ENCODE results near the gene GPR62. TPM values are rescaled to one million over a fixed set of nuclear protein-coding genes. Genes with fewer than 3 reads are reported as not detected.

The GPR62 gene
- total RNA-seq, 1 experiment from 2014 or later: not detected

GRCh38 chr3:52001443-52001974 is 46.3 kb downstream of the GPR62 start:
- no peaks in the 10 kb centered on the region for H3K9me2 ChIP-seq (replicated peaks; ENCODE audit: low read length)
- BruUV-seq (replicated peaks): no TSS peak
- H3K79me2 ChIP-seq (ENCODE audit: low read length): no peaks in the 10 kb centered on the region
- no peak overlapping the region for H3K9ac ChIP-seq (ENCODE audit: low read length)
- H4K20me1 ChIP-seq (ENCODE audit: low read length): no peaks in the 10 kb centered on the region
- no peak overlapping the region for H3K27ac ChIP-seq (ENCODE audit: low read length)
- H3K9me3 ChIP-seq (ENCODE audit: low read length): no peaks in the 10 kb centered on the region
- TF ChIP-seq EZH2phosphoT487 (IDR thresholded peaks at IDR 0.05; ENCODE audit: borderline replicate concordance, low read length) (no peak), CTCF (conservative IDR thresholded peaks at IDR 0.05; ENCODE audit: low read depth, low read length) (peak; percentile 99), EZH2 (IDR thresholded peaks at IDR 0.05; ENCODE audit: low read length, unreplicated experiment) (no peak)
- peak; percentile 82 for ATAC-seq
- peak overlapping the region; percentile 11; the same call in 1 of the 2 replicates for H3K4me3 ChIP-seq (ENCODE audit: low read length)
- H3K36me3 ChIP-seq (ENCODE audit: low read depth, low read length): no peaks in the 10 kb centered on the region
- ChIA-PET CTCF (interaction anchor here (0.6 to 2.3 kb wide), 12 partner anchors 36 to 218 kb away, joined by 3 to 14 read pairs (median 5); partner anchors contain the start of genes PARP3, POC1A and RRP9), POLR2A (ENCODE audit: unreplicated experiment) (no interaction called here)
- H3F3A ChIP-seq (ENCODE audit: low read length, unreplicated experiment): no peaks in the 10 kb centered on the region
- intact Hi-C loops (cut with micrococcal nuclease): loop anchor here (1.0 kb wide), 3 partner anchors 52 to 143 kb away; no protein-coding TSS in a partner anchor
- H3K27me3 ChIP-seq (ENCODE audit: low read length): no peaks in the 10 kb centered on the region
- peaks cover 10% of the 10 kb centered on the region for H3K4me1 ChIP-seq (ENCODE audit: insufficient read depth, low read length)
- peak overlapping the region; percentile 67 for H2AFZ ChIP-seq (ENCODE audit: low read length)
- peak; percentile 85 for DNase-seq
- peak overlapping the region; percentile 50 for H3K4me2 ChIP-seq (ENCODE audit: low read length)

- H3K36me3 ChIP-seq (ENCODE audit: low read depth, low read length): no peaks in the 10 kb centered on the region
- H3K9me3 ChIP-seq (ENCODE audit: low read length): no peaks in the 10 kb centered on the region
- H3K4me3 ChIP-seq (ENCODE audit: low read length): no peak overlapping the region
- H3K79me2 ChIP-seq (ENCODE audit: low read length): no peaks in the 10 kb centered on the region
- TF ChIP-seq EZH2phosphoT487 (IDR thresholded peaks at IDR 0.05; ENCODE audit: borderline replicate concordance, low read length) (no peak), CTCF (conservative IDR thresholded peaks at IDR 0.05; ENCODE audit: low read depth, low read length) (no peak), EZH2 (IDR thresholded peaks at IDR 0.05; ENCODE audit: low read length, unreplicated experiment) (no peak)
- H4K20me1 ChIP-seq (ENCODE audit: low read length): no peaks in the 10 kb centered on the region
- POLR2A ChIA-PET (ENCODE audit: unreplicated experiment): no interaction called here
- DNase-seq: no peak
- intact Hi-C loops (cut with micrococcal nuclease): no loop called here
- H3K4me2 ChIP-seq (ENCODE audit: low read length): no peak overlapping the region
- CTCF ChIA-PET: interaction anchor here (2.3 to 2.5 kb wide), 2 partner anchors 50 to 142 kb away, joined by 6 to 11 read pairs; no protein-coding TSS in a partner anchor
- peaks cover 5% of the 10 kb centered on the region for H3K4me1 ChIP-seq (ENCODE audit: insufficient read depth, low read length)
- no TSS peak for BruUV-seq (replicated peaks)
- no peak overlapping the region for H3K27ac ChIP-seq (ENCODE audit: low read length)
- H3K9me2 ChIP-seq (replicated peaks; ENCODE audit: low read length): no peaks in the 10 kb centered on the region
- no peak overlapping the region for H2AFZ ChIP-seq (ENCODE audit: low read length)
- no peak for ATAC-seq
- H3K9ac ChIP-seq (ENCODE audit: low read length): no peak overlapping the region
- no peaks in the 10 kb centered on the region for H3K27me3 ChIP-seq (ENCODE audit: low read length)
- H3F3A ChIP-seq (ENCODE audit: low read length, unreplicated experiment): no peaks in the 10 kb centered on the region
Observed at GRCh38 chr3:52002748-52003147, 47.6 kb downstream of the GPR62 start.

- Histone ChIP-seq H3K9me3 (ENCODE audit: low read length) (no peaks in the 10 kb centered on the region), H3K4me3 (ENCODE audit: low read length) (no peak overlapping the region), H3K4me1 (ENCODE audit: insufficient read depth, low read length) (no peaks in the 10 kb centered on the region), H3K79me2 (ENCODE audit: low read length) (no peaks in the 10 kb centered on the region), H3K4me2 (ENCODE audit: low read length) (no peak overlapping the region), H3K9ac (ENCODE audit: low read length) (no peak overlapping the region), H3K27me3 (ENCODE audit: low read length) (no peaks in the 10 kb centered on the region), H3K9me2 (replicated peaks; ENCODE audit: low read length) (no peaks in the 10 kb centered on the region), H3K36me3 (ENCODE audit: low read depth, low read length) (no peaks in the 10 kb centered on the region), H2AFZ (ENCODE audit: low read length) (no peak overlapping the region), H4K20me1 (ENCODE audit: low read length) (no peaks in the 10 kb centered on the region), H3K27ac (ENCODE audit: low read length) (no peak overlapping the region), H3F3A (ENCODE audit: low read length, unreplicated experiment) (no peaks in the 10 kb centered on the region)
- TF ChIP-seq CTCF (conservative IDR thresholded peaks at IDR 0.05; ENCODE audit: low read depth, low read length) (peak; percentile 40; the same call in 1 of the 2 replicates), EZH2phosphoT487 (IDR thresholded peaks at IDR 0.05; ENCODE audit: borderline replicate concordance, low read length) (no peak), EZH2 (IDR thresholded peaks at IDR 0.05; ENCODE audit: low read length, unreplicated experiment) (no peak)
- BruUV-seq (replicated peaks): no TSS peak
- no peak for ATAC-seq
- ChIA-PET POLR2A (ENCODE audit: unreplicated experiment) (no interaction called here), CTCF (interaction anchor here (0.6 to 2.5 kb wide), 2 partner anchors 49 to 114 kb away, joined by 3 to 11 read pairs; no protein-coding TSS in a partner anchor)
- no peak for DNase-seq
- intact Hi-C loops (cut with micrococcal nuclease): no loop called here
Observed at GRCh38 chr3:52004163-52004787, 49.1 kb downstream of the GPR62 start.
